Measurements from ENCODE around the gene UTP11.

Gene UTP11

DNA sequence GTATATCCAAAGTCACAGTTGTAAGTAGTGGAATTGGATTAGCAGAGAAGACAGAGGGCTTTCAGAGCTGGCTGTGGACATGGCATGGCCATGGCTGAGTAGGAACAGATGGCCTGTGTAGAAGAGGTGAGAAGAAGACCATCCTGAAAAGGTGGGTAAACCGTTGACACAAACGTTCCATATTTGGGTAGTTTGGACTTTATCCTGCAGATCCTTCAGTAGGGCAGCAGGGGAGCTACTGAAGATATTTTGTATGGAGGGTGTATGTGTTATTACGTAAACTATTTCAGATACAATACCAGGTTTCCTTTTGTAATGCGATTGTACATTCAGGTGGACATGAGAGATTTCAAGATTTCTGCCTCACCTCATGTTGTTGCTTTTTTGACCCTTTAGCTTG, 1.6 kb downstream of the UTP11 start:
- H3K36me3 Mint-ChIP-seq = peaks cover 65% of the 10 kb centered on the region
- peak overlapping the region; percentile 100 for H3K4me3 Mint-ChIP-seq
- peak overlapping the region; percentile 99 for H3K27ac Mint-ChIP-seq
- DNase-seq (ENCODE audit: low spot score in 2 of 2) (no peak), ATAC-seq (no peak)
- peaks cover 50% of the 10 kb centered on the region for H3K4me1 Mint-ChIP-seq
- H3K9me3 Mint-ChIP-seq = no peaks in the 10 kb centered on the region

- H3K4me1 Mint-ChIP-seq = peaks cover 43% of the 10 kb centered on the region
- peaks cover 72% of the 10 kb centered on the region for H3K36me3 Mint-ChIP-seq
- peak overlapping the region; percentile 99 for H3K27ac Mint-ChIP-seq
- H3K4me3 Mint-ChIP-seq = peak overlapping the region; percentile 100
- no peaks in the 10 kb centered on the region for H3K9me3 Mint-ChIP-seq
- no peak for DNase-seq (ENCODE audit: low spot score in 2 of 2)
- ATAC-seq = no peak
Measured at GRCh38 chr1:38014724-38015424, 2.3 kb downstream of the UTP11 start.

GRCh38 chr1:38015978-38016725, 3.6 kb downstream of the UTP11 start:
- peaks cover 84% of the 10 kb centered on the region for H3K36me3 Mint-ChIP-seq
- ATAC-seq = no peak
- no peaks in the 10 kb centered on the region for H3K9me3 Mint-ChIP-seq
- no peak for DNase-seq (ENCODE audit: low spot score in 2 of 2)
- H3K27ac Mint-ChIP-seq = peak overlapping the region; percentile 12
- H3K4me3 Mint-ChIP-seq = no peak overlapping the region
- peaks cover 35% of the 10 kb centered on the region for H3K4me1 Mint-ChIP-seq

DNA sequence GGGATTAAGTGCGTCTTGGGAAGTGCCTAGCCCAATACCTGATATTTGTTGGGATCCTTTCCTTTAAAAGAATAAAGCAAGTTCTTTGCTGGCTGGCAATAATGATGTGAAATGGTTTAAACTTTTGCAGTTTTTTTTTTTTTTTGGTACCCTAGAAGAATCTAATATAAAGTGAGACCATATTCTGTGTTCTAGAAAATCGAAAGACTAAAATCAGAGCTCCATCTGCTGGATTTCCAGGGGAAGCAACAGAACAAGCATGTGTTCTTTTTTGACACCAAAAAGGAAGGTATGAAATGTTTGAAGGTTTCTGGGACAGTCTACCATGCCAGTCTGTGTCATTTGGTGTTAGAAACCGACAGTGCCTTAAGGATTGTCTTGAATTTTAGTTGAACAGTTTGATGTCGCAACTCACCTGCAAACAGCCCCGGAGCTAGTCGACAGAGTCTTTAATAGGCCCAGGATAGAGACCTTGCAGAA, 6.4 kb downstream of the UTP11 start:
- Mint-ChIP-seq H3K4me3 (no peak overlapping the region), H3K9me3 (no peaks in the 10 kb centered on the region), H3K4me1 (peaks cover 10% of the 10 kb centered on the region), H3K27ac (no peak overlapping the region), H3K36me3 (peaks cover 91% of the 10 kb centered on the region)
- ATAC-seq (peak; percentile 55), DNase-seq (ENCODE audit: low spot score in 2 of 2) (no peak)

- Mint-ChIP-seq H3K36me3 (peaks cover 97% of the 10 kb centered on the region), H3K27ac (no peak overlapping the region)
- no peak for ATAC-seq
Measured at GRCh38 chr1:38020396-38020795, 7.9 kb downstream of the UTP11 start.

DNA sequence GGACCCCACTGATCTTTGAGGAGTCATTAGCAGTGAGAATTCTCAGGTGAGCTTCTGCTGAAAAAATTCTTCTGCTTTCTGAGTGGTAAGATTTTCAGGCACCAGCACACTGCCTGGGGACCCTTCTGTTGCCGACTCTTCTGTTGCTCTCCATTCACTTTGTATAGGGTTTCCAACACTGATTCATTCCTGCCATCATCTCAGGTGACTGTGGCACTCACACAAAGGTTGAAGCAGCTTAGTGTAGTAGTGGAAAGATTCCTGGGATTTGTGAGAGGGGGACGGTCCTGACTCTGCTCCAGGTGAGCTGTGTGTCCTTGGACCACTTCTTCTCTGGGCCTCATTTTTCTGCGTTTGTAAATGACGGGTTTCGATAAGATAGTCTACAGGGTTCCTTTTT, 9.4 kb downstream of the UTP11 start:
- Mint-ChIP-seq H3K27ac (no peak overlapping the region), H3K36me3 (peaks cover 94% of the 10 kb centered on the region), H3K4me3 (no peak overlapping the region), H3K4me1 (peaks cover 8% of the 10 kb centered on the region), H3K9me3 (no peaks in the 10 kb centered on the region)
- DNase-seq (ENCODE audit: low spot score in 2 of 2) (no peak), ATAC-seq (no peak)

More at GRCh38 chr1:38020396-38020795, 7.9 kb downstream of the UTP11 start:
- no peak overlapping the region for H3K4me3 Mint-ChIP-seq
- DNase-seq (ENCODE audit: low spot score in 2 of 2) = no peak
- peaks cover 6% of the 10 kb centered on the region for H3K4me1 Mint-ChIP-seq
- no peaks in the 10 kb centered on the region for H3K9me3 Mint-ChIP-seq

DNA sequence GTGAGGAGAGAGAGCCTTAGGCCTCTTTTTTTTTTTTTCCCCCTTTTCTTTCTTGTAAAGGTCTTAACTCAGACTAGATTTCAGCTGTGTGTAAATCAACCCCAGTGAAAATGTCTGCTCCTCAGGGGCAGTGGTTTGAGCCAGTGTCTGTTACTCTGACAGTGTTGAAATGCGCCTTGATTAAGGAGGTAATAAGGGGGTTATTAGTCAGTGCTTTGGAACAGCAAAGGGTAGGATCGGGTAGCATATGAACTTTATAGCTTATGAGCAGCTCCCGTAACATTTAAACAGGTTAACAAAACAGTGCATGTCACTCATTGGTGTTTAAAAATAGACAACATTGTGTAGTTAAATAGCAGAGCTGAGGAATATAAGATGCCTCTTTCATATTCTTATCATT, 10.3 kb downstream of the UTP11 start:
- Mint-ChIP-seq H3K4me1 (peaks cover 16% of the 10 kb centered on the region), H3K36me3 (peaks cover 92% of the 10 kb centered on the region), H3K27ac (no peak overlapping the region), H3K4me3 (no peak overlapping the region), H3K9me3 (no peaks in the 10 kb centered on the region)
- ATAC-seq (no peak), DNase-seq (ENCODE audit: low spot score in 2 of 2) (no peak)

DNA sequence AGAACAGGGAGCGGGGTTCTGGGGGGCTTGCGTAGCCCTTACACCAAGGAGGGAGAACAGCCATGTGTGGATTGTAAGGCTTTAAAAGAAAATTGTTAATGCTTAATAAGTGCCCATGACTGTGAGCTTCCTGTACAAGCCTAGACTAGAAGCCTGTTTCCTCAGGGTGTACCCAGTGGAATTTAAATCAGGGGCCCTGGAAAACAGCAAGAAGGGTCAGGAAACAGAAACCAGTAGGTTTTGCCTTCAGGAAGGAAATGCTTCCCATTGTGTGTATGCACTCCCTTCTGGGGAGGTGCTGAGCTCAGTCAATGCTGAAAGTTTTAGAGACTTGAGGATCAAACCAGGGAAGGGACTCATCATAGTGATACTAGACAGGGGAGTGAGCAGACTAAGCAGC, 12.7 kb downstream of the UTP11 start:
- H3K36me3 Mint-ChIP-seq = peaks cover 81% of the 10 kb centered on the region
- peaks cover 40% of the 10 kb centered on the region for H3K4me1 Mint-ChIP-seq
- H3K27ac Mint-ChIP-seq = peak overlapping the region; percentile 43
- DNase-seq (ENCODE audit: low spot score in 2 of 2) = no peak
- no peak overlapping the region for H3K4me3 Mint-ChIP-seq
- no peak for ATAC-seq
- H3K9me3 Mint-ChIP-seq = no peaks in the 10 kb centered on the region

DNA sequence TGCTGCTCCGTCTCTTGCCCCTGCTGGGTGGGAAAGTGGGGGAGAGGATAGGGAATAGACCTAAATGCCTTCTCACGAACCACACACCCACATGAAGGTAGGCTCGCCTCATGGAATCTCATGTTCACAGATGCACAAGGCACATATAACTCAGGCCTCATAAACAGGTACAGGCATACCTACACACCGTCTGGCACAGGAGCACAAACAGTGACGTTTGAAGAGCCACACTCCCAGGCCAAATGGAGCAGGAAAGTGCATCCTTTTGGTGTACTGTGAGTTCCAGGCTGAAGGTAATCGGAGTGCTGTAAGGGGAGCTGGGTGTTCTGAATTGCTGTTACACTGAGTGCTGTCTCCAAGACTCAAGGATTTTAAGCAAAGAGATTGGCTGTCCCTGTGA, 13.1 kb downstream of the UTP11 start:
- H3K27ac Mint-ChIP-seq = peak overlapping the region; percentile 43
- H3K36me3 Mint-ChIP-seq = peaks cover 78% of the 10 kb centered on the region
- H3K4me3 Mint-ChIP-seq = no peak overlapping the region
- peaks cover 45% of the 10 kb centered on the region for H3K4me1 Mint-ChIP-seq
- no peaks in the 10 kb centered on the region for H3K9me3 Mint-ChIP-seq
- no peak for ATAC-seq
- DNase-seq (ENCODE audit: low spot score in 2 of 2) = no peak

GRCh38 chr1:38026592-38027200, 14.2 kb downstream of the UTP11 start:
- H3K36me3 Mint-ChIP-seq = peaks cover 67% of the 10 kb centered on the region
- ATAC-seq = no peak
- no peak overlapping the region for H3K4me3 Mint-ChIP-seq
- DNase-seq (ENCODE audit: low spot score in 2 of 2) = peak; percentile 31 to 68
- H3K27ac Mint-ChIP-seq = peak overlapping the region; percentile 20
- H3K4me1 Mint-ChIP-seq = peaks cover 55% of the 10 kb centered on the region
- H3K9me3 Mint-ChIP-seq = no peaks in the 10 kb centered on the region

- peak overlapping the region; percentile 64 for H3K4me3 Mint-ChIP-seq
- peaks cover 57% of the 10 kb centered on the region for H3K4me1 Mint-ChIP-seq
- H3K27ac Mint-ChIP-seq = peak overlapping the region; percentile 91
Measured at GRCh38 chr1:38027201-38028104, 14.9 kb downstream of the UTP11 start.

GRCh38 chr1:38028105-38028591, 15.6 kb downstream of the UTP11 start:
- Mint-ChIP-seq H3K36me3 (peaks cover 53% of the 10 kb centered on the region), H3K4me3 (peak overlapping the region; percentile 64), H3K4me1 (peaks cover 57% of the 10 kb centered on the region), H3K9me3 (no peaks in the 10 kb centered on the region), H3K27ac (peak overlapping the region; percentile 91)
- ATAC-seq = peak; percentile 89
- DNase-seq (ENCODE audit: low spot score in 2 of 2) = peak; percentile 41 to 83

More at GRCh38 chr1:38027201-38028104, 14.9 kb downstream of the UTP11 start:
- ATAC-seq = no peak
- DNase-seq (ENCODE audit: low spot score in 2 of 2) = no peak
- Mint-ChIP-seq H3K36me3 (peaks cover 60% of the 10 kb centered on the region), H3K9me3 (no peaks in the 10 kb centered on the region)

DNA sequence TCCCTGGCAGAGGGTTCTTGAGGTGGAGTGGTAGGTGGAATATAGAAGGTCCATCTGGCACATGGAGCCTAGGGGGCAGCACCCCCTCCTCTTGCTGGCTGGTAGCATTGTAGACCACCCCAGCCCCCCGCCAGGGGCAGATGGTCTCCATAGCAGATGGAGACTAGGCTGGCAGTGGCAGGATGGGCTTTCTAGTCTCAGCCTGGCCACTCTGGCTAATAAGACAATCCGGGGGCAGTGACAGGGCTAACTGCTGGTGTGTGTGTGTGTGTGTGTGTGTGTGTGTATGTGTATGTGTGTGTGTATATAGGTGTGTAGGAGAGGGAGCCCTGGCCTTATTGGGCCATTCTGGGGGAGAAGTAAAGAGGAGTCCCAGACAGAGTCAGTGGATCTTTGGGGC, 16.1 kb downstream of the UTP11 start:
- Mint-ChIP-seq H3K9me3 (no peaks in the 10 kb centered on the region), H3K4me1 (peaks cover 57% of the 10 kb centered on the region), H3K27ac (peak overlapping the region; percentile 91), H3K36me3 (peaks cover 48% of the 10 kb centered on the region), H3K4me3 (peak overlapping the region; percentile 64)
- DNase-seq (ENCODE audit: low spot score in 2 of 2) (no peak), ATAC-seq (no peak)

- H3K4me1 Mint-ChIP-seq = peaks cover 57% of the 10 kb centered on the region
- peak overlapping the region; percentile 64 for H3K4me3 Mint-ChIP-seq
- peaks cover 43% of the 10 kb centered on the region for H3K36me3 Mint-ChIP-seq
- H3K9me3 Mint-ChIP-seq = no peaks in the 10 kb centered on the region
- peak overlapping the region; percentile 91 for H3K27ac Mint-ChIP-seq
- DNase-seq (ENCODE audit: low spot score in 2 of 2) (no peak), ATAC-seq (no peak)
Measured at GRCh38 chr1:38029081-38029681, 16.6 kb downstream of the UTP11 start.
